ENCODE results near the gene KISS1R. TPM values are rescaled to one million over a fixed set of nuclear protein-coding genes. Genes with fewer than 3 reads are reported as not detected.
A peak's percentile ranks its signal among the peaks of the same experiment; 100 is the strongest.

Gene KISS1R
- total RNA-seq, 1 experiment from 2014 or later, result not detected

GRCh38 chr19:892894-893689 is 24.0 kb upstream of the KISS1R start, which contains the start of the genes MED16 and RNU6-9:
Gene MED16 (minus strand): TSS chr19:893187. CDS start chr19:891131, 2,056 bp downstream.
Gene RNU6-9 (plus strand): TSS chr19:893484.
- peak; percentile 91 for DNase-seq (ENCODE audit: low read depth, low spot score)
- in situ Hi-C loops (cut with HindIII; ENCODE audit: low pct_unique_long_range_greater_than_20kb, low sequenced_read_pairs), result no loop called here

GRCh38 chr19:896434-896833 is 20.7 kb upstream of the KISS1R start:
- no peak for DNase-seq (ENCODE audit: low read depth, low spot score)
- in situ Hi-C loops (cut with HindIII; ENCODE audit: low pct_unique_long_range_greater_than_20kb, low sequenced_read_pairs), result no loop called here

DNA sequence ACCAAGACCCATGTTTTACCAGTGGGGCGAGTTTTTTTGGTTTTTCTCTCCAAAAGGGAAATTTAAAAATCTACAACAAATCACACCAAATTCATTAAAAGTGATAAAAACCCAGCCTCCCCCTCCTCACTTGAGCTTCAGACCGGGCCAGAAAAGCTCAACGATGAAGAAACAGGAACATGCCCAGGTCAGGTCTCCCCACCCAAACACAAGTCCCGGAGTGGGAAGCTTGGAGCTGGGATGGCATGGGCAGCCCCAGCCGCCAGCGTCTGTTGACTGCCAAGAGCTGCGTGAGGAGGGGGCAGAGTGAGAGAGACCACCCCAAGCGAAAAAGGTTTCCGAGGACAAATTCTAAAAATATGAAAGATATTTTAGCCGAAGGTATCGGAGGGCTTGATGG is 20.1 kb upstream of the KISS1R start:
- no peak for DNase-seq (ENCODE audit: low read depth, low spot score)
- in situ Hi-C loops (cut with HindIII; ENCODE audit: low pct_unique_long_range_greater_than_20kb, low sequenced_read_pairs), result no loop called here

GRCh38 chr19:897442-898039 is 19.6 kb upstream of the KISS1R start:
- DNase-seq (ENCODE audit: low read depth, low spot score), result no peak
- in situ Hi-C loops (cut with HindIII; ENCODE audit: low pct_unique_long_range_greater_than_20kb, low sequenced_read_pairs), result no loop called here

- DNase-seq (ENCODE audit: low read depth, low spot score), result no peak
- in situ Hi-C loops (cut with HindIII; ENCODE audit: low pct_unique_long_range_greater_than_20kb, low sequenced_read_pairs), result no loop called here
Observed at GRCh38 chr19:898663-899062, 18.5 kb upstream of the KISS1R start.

GRCh38 chr19:899336-900042 is 17.6 kb upstream of the KISS1R start:
- in situ Hi-C loops (cut with HindIII; ENCODE audit: low pct_unique_long_range_greater_than_20kb, low sequenced_read_pairs), result no loop called here
- DNase-seq (ENCODE audit: low read depth, low spot score), result no peak

GRCh38 chr19:900043-900301 is 17.2 kb upstream of the KISS1R start:
- no peak for DNase-seq (ENCODE audit: low read depth, low spot score)
- in situ Hi-C loops (cut with HindIII; ENCODE audit: low pct_unique_long_range_greater_than_20kb, low sequenced_read_pairs), result no loop called here

DNA sequence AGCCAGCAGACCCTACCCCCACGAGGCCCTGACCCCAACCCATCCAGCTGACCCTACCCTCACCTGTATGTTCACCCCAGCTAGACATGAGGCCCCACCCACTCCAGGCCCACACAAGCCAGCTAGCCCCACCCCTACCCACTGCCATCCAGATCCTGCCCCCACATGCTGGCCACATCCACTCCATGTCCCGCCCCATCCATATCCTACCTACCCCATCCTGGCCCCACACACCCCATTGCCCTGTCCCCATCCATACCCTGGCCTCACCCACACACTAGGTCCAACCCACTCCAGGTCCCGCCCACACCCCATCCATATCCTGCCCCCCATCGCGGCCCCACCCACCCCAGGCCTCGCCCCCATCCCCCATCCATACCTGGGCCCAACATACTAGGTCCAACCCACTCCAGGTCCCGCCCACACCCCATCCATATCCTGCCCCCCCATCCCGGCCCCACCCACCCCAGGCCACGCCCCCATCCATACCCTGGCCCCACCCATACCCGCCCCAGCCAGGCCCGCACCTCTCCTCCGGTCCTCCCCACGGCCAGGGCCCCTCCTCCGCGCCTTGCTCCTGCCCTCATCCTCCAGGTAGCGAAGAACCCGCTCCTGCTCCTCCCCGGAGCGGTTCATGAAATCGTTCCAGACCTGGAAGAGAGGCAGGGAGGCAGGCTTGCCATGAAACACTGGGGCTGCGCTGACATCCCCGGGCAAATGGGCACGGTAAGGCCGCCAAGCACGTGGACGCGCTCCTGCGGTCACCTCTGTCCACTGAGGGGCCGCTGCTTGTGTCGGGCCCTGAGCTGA is 16.6 kb upstream of the KISS1R start:
- in situ Hi-C loops (cut with HindIII; ENCODE audit: low pct_unique_long_range_greater_than_20kb, low sequenced_read_pairs), result no loop called here

DNA sequence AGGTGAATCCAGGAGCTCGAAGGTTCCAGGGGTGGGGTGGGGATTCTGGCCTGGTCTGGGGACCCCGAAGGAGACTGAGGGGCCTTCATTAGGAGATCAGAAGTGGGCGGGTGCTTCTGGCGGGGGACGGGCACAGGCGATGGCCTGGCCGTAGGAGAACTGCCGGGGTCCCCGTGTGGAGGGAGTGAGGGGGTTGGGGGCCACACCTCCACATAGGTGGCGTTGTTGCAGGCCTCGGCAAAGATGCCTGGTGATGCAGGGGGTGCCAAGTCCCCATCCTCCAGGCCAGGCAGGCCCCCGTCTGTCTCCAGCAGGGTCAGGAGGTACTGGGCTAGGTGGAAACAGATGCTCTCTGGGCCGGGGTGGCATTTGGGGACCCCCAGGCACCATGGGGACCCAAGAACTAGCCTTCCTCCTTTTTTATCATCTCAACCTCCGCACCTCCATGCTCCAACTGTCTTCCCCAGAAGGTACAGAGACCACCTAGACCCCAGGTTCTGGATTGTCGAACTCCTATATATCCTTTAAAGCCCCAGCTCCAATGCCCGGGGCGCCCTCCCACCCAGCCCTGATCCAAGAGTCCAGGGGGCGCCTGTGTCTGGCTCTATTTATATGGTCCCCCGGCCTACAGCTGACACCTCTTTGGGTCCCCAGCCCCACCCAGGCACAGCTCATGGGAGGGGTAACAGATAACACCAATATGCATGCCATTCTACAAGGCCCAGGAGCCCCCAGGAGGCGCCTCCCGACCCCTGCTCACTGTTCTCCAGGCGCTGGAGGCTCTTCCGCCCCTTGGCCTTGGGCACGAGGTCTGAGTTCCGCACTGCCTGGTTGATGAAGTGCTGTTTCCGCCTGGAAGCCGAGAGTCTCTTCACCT is 15.7 kb upstream of the KISS1R start:
- in situ Hi-C loops (cut with HindIII; ENCODE audit: low pct_unique_long_range_greater_than_20kb, low sequenced_read_pairs), result no loop called here
- no peak for DNase-seq (ENCODE audit: low read depth, low spot score)

More for the DNA sequence above, 16.6 kb upstream of the KISS1R start:
- peak; percentile 29 for DNase-seq (ENCODE audit: low read depth, low spot score)

GRCh38 chr19:902093-902370 is 15.1 kb upstream of the KISS1R start:
- no peak for DNase-seq (ENCODE audit: low read depth, low spot score)
- in situ Hi-C loops (cut with HindIII; ENCODE audit: low pct_unique_long_range_greater_than_20kb, low sequenced_read_pairs), result no loop called here

- DNase-seq (ENCODE audit: low read depth, low spot score), result no peak
- in situ Hi-C loops (cut with HindIII; ENCODE audit: low pct_unique_long_range_greater_than_20kb, low sequenced_read_pairs), result no loop called here
Observed at GRCh38 chr19:902446-903226, 14.5 kb upstream of the KISS1R start.

- in situ Hi-C loops (cut with HindIII; ENCODE audit: low pct_unique_long_range_greater_than_20kb, low sequenced_read_pairs), result no loop called here
- DNase-seq (ENCODE audit: low read depth, low spot score), result no peak
Observed at GRCh38 chr19:903266-903797, 13.8 kb upstream of the KISS1R start.

GRCh38 chr19:904545-904944 is 12.6 kb upstream of the KISS1R start:
- in situ Hi-C loops (cut with HindIII; ENCODE audit: low pct_unique_long_range_greater_than_20kb, low sequenced_read_pairs), result no loop called here
- DNase-seq (ENCODE audit: low read depth, low spot score), result no peak

GRCh38 chr19:906480-906879 is 10.7 kb upstream of the KISS1R start:
- DNase-seq (ENCODE audit: low read depth, low spot score), result no peak
- in situ Hi-C loops (cut with HindIII; ENCODE audit: low pct_unique_long_range_greater_than_20kb, low sequenced_read_pairs), result no loop called here

DNA sequence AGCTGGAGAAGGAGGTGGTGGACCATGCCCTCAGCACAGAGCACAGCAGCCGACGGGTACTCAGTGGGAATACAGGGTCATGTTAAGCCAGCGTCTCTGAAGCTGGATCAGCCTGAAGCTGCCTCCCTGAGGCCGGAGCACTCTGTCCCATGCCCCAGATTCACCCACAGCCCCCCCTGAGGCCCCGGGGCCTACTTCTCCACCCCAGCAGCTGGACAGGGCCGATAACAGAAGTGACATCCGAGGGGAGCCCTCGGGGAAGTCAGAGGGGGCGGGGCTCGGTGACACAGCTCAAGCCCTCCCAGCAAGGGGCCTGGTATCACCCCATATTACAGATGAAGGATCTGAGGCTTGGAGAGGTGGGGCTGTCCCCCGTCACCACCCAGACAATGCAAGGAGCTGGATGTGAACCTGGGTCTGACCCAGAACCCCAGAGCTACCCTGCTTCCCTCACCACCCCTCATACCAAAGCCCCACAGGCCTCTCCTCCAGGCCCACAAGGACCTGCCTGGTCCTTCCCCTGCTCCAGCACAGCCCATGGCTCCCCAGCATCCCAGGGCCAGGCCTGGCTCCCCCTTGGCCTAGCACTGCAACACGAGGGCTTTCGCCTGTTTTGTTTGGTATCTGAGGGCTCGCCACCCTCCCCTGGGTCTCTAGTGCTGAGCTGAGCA is 9.8 kb upstream of the KISS1R start:
- DNase-seq (ENCODE audit: low read depth, low spot score), result no peak
- in situ Hi-C loops (cut with HindIII; ENCODE audit: low pct_unique_long_range_greater_than_20kb, low sequenced_read_pairs), result no loop called here

All from SK-MEL-5 (cell line).